Epithelial cell of proximal tubule (primary cell): ENCODE data around the gene RAB6B. TPM values are rescaled to one million over a fixed set of nuclear protein-coding genes. Genes with fewer than 3 reads are reported as not detected.

ENCODE experiments used
- DNase-seq: peaks from one replicate; pipeline ENCODE4 v3.0.0-alpha.2; 2011; ENCODE audit warnings: low read depth
- H3K4me3 ChIP-seq: 2 replicates; pipeline ENCODE4 v1.5.1; 2011; ENCODE audit warnings: low read depth, mild to moderate bottlenecking, low read length
- total RNA-seq: library from RNA; depleted of rRNA; stranded (reverse); fragments of >200 nt; gene quantifications from 2 replicates; pipeline ENCODE4 v1.2.3, GENCODE V29; 2015
- TF ChIP-seq, protein P1 (sequence below): conservative IDR thresholded peaks from 2 replicates; pipeline ENCODE4 v1.5.1; 2012; ENCODE audit warnings: low read depth, mild to moderate bottlenecking, low read length

Gene RAB6B
- total RNA-seq, 1 donor from 2014 or later: 3.5 TPM

DNA sequence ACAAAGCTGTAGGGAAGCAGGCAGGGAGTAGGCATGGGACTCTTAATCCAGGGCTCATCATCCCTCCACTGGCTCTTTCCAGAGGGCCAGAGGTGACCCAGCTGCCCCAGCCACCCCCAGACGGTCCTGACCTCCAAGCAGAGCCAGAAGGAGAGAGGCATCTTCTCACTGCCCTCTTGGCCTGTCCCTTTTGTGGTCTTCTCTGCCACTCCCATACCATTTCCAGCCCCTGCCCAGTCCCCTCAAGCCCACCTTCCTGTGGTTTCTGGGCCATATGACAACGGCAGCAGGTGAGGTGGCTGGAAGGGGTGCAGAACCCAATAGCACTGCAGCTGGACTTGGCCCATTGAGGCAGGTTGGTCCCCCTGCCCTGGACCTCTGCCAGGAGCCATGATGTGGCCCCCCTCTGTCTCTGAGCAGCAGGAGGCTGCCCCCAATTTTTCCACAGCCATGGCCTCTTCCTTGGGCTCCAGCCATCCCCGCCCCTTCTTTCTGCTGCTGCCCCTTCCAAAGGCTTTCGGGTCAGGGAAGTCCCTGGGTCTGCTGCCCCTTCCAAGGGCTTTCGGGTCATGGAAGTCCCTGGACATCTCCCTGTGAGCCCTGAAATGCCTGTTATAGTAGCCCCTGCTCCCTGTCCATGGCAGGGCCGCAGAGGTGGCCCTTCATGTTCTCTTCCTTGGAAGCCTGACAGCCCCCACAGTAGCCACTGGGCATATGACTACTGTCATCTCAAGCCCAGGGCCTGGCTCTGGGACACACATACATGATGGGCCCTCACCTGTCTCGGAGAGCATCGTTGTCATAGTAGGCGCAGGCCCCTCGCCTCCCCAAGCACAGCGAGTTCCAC is 39.5 kb upstream of the RAB6B start:
- DNase-seq: no peak
- TF ChIP-seq, protein P1, sequence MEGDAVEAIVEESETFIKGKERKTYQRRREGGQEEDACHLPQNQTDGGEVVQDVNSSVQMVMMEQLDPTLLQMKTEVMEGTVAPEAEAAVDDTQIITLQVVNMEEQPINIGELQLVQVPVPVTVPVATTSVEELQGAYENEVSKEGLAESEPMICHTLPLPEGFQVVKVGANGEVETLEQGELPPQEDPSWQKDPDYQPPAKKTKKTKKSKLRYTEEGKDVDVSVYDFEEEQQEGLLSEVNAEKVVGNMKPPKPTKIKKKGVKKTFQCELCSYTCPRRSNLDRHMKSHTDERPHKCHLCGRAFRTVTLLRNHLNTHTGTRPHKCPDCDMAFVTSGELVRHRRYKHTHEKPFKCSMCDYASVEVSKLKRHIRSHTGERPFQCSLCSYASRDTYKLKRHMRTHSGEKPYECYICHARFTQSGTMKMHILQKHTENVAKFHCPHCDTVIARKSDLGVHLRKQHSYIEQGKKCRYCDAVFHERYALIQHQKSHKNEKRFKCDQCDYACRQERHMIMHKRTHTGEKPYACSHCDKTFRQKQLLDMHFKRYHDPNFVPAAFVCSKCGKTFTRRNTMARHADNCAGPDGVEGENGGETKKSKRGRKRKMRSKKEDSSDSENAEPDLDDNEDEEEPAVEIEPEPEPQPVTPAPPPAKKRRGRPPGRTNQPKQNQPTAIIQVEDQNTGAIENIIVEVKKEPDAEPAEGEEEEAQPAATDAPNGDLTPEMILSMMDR: no peak
- H3K4me3 ChIP-seq: no peak overlapping the region

DNA sequence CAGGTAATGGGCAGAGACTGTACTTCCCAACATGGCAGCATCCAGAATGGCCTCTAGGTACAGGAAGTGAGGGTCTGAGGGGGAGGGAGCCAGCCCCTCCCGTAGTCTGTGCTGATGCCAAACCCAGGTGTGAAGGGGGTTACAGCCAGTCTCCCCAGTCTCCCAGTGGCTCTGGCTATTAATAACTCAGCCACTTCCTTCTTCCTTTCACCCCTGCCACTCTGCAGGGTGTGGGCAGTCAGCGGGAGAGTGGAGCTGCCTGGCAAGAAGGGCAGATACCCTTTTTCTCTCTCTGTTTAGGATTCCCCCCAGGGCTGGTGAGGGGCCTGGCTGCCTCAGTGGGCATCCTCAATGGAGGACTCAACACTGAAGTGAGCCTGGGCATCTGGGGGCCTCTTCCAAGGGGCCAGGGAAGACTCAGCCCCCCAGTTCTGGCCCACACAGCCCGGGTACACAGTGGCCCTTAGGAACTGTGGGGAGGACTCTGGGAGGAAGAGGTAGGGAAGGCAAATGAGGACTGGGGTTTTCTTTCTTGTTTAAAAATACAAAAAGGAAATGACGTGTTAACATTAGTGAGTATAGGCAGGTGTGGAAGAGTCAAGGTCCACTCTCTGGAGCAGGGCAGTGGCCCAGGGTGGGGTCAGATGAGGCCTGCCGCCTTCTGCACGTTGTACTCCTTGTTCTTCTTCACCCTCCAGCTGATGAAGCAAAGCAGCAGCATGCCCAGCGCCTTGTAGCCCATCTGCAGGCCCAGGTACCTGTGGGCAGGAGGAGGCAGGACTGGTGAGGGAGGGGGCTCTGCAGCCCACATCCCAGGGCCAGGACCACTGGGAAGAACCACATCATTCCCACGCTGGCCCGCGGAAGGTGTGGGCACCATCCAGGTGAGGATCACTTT is 38.6 kb upstream of the RAB6B start:
- DNase-seq: no peak
- TF ChIP-seq, protein P1: no peak
- H3K4me3 ChIP-seq: no peak overlapping the region

DNA sequence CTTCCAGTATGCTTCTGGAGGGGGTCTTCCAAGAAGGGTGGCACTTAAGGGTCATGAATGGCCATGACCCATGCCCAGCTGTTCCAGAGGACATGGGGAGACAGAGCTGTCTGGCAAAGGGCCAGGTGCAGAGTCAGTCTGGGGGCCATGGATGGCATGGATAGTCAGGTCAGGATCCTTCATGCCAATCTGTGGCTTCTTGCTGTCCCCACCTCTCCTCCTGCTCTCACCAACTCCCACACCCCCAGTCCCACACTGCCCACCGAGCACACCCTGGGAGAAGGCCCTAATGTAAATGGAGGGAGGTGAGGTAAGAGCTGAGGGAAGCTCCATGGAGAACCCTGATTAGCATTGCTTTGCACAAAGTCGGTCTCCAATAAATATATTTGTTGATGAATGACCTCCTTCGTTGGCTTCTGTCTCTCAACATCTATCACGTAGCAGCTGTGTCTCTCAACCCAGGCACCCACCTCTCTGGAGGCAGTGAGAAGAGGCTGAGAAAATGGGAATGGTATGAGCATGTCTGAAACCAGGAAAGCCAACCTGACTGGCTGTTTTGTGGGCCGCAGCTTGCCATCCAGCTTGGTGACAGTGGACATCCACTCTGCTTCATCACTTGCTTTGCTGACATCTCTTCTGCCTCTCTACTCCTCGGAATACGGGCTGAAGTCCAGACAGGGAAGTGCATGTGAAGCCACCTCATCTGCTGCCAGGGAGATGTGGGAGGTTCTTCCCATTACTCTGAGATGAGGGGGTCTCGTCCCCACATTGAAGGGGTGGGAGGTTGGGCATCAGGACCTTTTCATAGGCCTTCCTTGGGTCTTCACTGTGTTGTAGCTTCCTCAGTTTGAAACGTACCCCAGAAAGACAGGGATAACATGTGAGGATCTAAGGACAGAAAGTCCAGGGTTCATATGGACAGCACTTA is 37.7 kb upstream of the RAB6B start:
- no peak overlapping the region for H3K4me3 ChIP-seq
- TF ChIP-seq, protein P1: no peak
- DNase-seq: no peak

DNA sequence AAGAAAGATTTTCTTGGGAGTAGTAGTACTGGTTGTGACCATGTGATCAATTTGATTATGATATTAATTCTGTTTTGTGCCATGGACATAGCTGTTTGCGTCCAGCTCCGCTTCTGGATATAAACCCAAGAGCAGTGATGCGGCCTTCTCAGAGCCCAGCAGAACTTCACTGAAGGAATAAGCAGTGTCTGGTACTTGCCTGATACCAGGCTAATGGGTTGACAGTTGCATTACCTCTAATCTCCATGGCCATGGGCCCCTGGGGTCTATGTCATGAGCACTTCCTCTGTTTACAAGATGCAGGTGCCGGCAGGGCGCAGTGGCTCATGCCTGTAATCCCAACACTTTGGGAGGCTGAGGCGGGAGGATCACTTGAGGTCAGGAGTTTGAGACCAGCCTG is 36.3 kb upstream of the RAB6B start:
- no peak for DNase-seq
- TF ChIP-seq, protein P1: no peak
- H3K4me3 ChIP-seq: no peak overlapping the region

DNA sequence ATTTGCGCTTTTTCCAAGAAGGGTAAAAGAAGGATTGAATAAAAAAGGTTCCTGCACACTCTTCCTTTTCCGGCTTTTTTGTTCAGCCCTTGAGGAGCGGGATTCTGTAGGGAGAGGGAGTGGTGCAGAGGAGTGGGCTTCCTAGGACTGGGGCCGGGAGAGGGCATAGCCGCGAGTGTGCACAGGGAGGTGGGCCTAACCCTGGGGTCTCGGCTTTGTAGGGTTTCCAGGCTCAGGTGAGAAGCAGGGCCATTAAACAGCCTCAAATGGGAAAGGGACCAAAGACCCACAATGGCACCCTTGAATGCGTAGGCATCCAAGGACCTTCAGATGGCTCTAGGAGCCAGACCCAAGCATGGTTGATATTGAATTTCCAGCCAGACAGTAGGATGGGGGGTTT is 35.4 kb upstream of the RAB6B start:
- H3K4me3 ChIP-seq: no peak overlapping the region
- no peak for DNase-seq
- TF ChIP-seq, protein P1: no peak

DNA sequence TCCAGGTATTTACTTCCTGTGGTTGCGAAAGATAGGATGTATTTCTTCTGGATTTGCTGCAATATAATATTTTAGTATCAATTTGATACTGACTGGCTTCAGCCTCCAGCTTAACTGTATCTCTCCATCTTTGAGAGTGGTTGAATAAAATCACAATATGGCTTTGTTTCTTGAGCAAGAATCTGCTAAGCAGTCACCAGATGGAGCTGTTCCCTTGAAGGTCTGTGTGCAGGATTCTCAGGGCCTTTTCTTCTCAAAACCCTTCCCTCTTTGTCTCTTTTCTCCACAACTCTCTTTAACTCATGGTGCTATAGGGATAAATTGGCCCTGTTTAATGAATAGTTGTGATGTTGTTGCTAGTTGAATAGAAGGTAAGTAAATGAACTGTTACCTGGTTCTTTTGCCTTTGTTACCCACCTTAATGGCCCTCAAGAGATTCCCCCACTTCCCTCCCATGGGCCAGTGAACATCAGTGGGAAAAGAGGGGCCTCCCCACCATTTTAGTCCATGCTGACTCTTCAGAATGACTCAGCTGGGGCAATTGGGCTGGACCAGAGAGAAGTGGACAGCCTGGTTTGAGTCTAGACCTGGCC is 34.8 kb upstream of the RAB6B start:
- TF ChIP-seq, protein P1: peak; percentile 90
- DNase-seq: peak; percentile 23
- no peak overlapping the region for H3K4me3 ChIP-seq
